Glomerular visceral epithelial cell (primary cell): ENCODE data around the gene SLC5A11.
"Not testable (repeated sequence)": the region's sequence is repeated elsewhere in the genome, so short reads cannot be mapped to it uniquely, and the experiment has no call there.

Experiments used
- DNase-seq: peaks from one replicate; pipeline ENCODE4 v3.0.0-alpha.2; 2016; ENCODE audit errors: extremely low spot score

The SLC5A11 gene

DNA sequence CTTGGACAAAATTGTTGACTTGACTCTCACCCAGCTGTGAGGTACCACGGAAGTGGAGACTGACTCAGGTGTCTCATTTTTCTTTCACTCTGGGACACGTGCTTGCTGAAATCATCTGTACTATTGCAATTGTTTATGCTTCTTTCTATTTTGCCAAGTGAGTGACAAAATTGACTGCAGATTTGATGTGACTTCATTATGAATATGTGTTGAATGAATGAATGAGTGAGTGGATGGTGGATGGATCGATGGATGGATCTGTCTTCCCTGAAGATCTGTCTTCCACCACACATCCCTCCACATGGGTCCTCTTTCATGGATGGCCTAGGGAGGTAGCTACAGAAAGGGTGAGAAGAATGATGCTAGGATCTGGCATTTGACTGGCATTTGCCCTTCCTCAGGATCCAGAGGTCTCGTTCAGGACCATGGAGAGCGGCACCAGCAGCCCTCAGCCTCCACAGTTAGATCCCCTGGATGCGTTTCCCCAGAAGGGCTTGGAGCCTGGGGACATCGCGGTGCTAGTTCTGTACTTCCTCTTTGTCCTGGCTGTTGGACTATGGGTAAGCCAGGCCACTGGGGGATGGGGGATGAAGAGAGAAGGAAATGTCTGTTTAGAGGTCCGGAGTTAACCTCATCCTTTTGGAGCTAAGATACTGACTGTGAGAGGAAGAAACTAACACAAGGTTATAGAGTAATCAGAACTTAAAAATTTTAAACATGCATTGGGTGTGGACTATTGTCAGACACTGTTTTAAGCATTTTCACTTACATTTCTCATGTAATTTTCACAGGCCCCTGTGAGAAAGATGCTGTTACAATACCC is 12.7 kb downstream of the SLC5A11 start:
- peak; percentile 57 for DNase-seq

DNA sequence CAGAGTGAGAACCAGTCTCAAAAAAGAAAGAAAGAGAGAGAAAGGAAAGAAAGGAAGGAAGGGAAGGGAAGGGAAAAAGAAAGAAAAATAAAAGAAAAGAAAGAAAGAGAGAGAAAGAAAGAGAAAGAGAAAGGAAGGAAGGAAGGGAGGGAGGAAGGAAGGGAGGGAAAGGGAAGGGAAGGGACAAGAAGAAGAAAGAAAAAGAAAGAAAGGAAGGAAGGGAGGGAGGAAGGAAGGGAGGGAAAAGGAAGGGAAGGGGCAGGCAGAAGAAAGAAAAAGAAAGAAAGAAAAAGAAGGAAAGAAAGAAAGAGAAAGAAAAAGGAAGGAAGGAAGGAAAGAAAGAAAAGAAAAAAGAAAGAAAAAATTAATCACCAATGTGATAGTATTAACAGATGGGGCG is 15.7 kb downstream of the SLC5A11 start:
- no peak for DNase-seq

DNA sequence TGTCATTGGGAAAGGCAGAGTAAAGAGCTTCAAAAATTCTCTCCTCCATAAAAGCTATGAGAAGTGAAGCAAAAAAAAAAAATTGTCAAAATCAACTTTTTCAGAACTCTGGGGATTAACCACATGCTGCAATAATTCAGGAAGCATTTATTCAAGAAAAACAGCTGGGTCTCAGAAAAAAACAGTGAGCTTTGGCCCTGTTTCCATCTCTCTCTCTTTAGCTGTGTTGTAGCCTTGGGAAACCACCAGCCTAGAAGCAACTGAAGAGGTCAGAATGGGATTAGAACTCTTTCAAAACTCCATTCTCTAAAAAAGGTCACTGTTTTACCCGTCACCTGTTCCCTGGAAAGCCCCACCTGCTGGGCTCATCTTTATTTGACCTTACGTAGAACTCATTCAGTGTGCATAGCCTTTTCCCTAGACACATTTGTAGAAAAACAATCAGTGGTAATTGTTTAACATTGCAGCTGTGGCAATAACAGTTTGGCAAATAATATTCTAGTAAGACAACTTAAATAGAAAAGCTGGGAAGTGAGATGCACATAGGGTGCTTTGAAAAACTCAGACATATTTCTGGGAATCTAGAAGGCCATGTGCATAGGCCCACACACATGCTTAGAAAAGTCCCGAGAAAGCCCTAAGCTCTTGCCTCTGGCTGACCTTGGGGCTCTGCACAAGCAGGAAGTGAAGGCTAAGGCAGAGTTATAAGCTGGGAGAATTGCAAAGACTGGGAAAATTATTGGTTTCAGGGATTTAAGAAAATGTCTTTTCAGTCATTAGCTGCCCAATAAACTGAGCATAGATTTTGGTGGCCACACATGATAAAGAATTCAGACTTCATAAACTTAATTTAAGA is 18.0 kb downstream of the SLC5A11 start:
- no peak for DNase-seq

DNA sequence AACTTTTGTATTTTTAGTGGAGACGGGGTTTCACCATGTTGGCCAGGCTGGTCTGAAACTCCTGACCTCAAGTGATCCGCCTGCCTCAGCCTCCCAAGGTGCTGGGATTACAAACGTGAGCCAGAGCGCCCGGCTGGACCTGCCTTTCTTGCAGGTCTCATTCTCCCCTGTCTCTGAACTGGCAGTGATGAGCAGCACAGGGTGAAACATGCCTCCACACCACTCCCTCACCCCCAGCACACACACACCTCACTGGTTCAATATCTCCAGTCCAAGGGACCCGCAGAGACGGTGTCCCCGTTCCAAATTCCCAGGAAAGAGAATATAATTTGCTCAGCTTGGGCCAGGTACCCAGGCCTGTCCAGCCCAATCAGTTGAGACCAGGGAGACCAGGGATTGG is 23.3 kb downstream of the SLC5A11 start:
- no peak for DNase-seq

DNA sequence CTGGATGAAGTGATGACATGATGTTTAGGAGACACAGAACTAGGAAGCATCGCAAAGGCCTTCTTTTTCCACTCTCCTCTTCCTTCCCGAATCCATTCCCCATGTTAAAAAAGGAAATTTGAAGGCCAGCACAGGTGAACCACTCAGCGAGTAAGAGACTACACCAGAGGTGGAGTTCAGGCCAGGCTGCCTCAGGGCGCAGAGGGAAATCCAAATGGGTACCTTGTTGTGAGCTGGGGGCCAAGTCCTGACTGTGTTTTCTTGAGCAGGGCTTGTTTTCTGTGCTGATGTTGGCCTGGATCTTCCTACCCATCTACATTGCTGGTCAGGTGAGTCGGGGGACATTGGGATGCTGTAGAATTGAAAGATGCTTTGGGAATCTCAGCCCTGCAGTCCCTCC is 26.1 kb downstream of the SLC5A11 start:
- no peak for DNase-seq

DNA sequence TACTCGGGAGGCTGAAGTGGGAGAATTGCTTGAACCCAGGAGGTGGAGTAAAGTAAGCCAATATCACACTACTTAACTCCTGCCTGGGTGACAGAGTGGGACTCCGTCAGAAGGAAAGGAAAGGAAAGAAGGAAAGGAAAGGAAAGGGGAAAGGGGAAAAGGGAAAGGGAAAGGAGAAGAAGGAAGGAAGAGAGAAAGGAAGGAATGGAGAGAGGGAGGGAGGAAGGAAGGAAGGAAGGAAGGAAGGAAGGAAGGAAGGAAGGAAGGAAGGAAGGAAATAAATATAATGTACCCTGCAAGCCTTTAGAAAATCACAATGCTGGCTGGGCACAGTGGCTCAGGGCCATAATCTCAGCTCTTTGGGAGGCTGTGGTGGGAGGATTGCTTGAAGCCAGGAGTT is 27.3 kb downstream of the SLC5A11 start:
- no peak for DNase-seq

DNA sequence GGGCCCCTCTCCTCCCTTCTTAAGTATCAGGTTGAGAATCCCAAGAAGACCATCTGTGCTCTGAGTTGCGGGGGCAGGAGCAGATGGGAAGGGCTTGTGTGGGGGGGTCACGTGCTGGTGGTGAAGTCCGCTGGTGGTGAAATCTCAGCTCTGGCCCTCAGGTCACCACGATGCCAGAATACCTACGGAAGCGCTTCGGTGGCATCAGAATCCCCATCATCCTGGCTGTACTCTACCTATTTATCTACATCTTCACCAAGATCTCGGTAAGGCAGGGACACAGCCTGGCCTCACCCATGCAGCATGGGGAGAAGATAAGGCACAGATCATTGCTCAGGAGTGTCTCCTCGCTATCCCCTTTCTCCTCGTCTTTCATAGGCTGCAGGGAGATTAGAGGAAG is 29.7 kb downstream of the SLC5A11 start:
- no peak for DNase-seq

DNA sequence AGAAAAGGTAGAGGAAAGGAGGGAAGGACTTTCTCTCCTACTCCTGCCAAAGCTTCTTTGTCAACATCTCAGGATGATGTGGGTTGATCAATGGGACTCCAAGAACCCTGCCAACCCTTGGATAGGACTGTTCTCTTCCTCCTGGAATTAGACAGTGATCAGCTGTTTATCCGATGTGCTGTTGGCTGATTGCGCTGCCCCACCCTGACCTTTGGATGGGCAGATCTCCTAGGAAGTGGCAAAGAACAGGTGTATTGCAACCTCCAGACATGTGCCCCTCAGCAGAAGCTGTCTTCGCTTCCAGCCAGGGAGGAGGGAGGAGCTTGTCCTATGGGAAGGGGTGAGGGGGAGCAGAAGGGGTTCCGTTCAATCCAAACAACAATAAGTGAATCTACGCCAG is 30.5 kb downstream of the SLC5A11 start:
- no peak for DNase-seq

DNA sequence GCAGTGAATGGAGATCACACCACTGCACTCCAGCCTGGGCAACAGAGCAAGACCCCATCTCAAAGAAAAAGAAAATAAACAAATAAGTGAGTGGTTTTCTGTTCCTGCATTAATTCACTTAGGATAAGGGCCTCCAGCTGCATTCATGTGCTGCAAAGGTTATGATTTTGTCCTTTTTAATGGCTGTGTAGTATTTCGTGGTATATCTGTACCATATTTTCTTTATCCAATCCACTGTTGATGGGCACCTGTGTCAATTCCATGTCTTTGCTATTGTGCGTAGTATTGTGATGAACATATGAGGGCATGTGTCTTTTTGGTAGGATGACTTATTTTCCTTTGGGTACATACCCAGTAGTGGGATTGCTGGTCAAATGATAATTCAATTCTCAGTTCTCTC is 33.9 kb downstream of the SLC5A11 start:
- DNase-seq, result no peak

DNA sequence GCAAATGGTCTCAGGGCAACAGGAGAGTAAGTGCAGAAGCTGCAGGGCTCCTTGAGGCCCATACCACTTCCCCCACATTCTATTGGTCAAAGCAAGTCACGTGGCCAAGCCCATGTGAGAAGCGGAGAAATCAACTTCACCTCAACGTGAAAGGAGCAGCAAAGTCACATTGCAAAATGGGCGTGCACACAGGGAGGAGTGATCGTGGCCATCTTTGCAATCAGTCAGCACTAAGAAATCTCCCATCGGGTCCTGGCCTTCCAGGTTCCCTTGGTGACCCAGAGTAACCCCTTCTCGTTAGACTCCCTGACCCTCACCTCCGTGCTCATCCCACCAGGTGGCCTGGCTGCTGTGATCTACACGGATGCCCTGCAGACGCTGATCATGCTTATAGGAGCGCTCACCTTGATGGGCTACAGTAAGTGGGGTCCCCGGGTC is 38.0 kb downstream of the SLC5A11 start:
- DNase-seq, result no peak

DNA sequence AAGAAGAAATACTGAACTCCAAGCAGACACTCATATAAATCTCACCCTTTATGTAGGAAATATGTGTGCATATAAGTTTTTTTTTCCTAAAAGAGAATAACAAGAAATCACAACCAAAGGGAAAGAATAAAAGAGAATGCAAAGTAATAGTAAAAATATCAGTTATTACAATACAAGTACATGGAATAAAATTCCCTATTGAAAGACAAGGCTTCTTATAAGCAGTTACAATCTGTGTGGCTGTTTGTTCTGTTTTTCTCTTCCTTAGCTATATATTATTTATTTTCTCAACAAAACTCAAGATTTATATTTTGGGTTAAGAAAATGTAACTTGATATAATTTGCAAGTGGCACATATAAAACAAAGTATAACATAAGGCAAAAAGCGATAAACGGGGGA is 41.7 kb downstream of the SLC5A11 start:
- DNase-seq, result no peak

DNA sequence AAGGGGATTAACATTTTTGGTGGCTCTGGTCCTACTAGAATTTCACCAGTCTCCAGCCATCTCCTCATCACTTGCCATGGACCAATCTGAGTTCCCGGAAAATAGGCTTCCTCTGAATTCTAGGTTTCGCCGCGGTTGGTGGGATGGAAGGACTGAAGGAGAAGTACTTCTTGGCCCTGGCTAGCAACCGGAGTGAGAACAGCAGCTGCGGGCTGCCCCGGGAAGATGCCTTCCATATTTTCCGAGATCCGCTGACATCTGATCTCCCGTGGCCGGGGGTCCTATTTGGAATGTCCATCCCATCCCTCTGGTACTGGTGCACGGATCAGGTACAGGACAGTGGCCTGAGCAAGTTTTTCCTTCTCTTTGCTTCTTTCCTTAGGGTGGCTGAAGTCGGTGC is 45.0 kb downstream of the SLC5A11 start:
- no peak for DNase-seq

DNA sequence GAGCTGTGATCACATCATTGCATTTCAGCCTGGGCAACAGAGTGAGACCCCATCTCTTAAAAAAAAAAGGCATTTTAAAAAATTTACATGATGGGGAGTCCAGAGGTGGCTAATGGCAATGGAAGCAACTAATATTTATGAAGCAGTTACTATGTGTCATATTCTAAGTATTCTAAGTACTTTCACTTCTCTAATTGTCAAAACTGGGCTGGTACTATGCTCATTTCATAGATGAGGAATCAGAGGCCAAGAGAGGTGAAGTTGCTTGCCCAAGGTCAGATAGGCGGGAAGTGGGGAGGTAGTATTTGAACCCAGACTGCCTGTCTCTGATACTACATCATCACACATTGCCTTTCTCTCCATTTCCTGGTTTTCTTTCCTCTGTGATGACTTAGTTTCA is 50.7 kb downstream of the SLC5A11 start:
- DNase-seq, result no peak

DNA sequence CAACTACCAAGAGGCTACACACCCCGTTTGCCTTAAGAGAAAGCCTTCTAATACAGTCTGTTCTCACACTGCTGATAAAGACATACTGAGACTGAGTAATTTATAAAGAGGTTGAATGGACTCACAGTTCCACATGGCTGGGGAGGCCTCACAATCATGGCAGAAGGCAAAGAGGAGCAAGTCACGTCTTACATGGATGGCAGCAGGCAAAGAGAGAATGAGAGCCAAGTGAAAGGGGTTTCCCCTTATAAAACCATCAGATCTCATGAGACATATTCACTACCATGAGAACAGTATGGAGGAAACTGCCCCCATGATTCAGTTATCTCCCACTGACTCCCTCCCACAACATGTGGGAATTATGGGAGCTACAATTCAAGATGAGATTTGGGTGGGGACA is 51.8 kb downstream of the SLC5A11 start:
- DNase-seq, result not testable (repeated sequence)

DNA sequence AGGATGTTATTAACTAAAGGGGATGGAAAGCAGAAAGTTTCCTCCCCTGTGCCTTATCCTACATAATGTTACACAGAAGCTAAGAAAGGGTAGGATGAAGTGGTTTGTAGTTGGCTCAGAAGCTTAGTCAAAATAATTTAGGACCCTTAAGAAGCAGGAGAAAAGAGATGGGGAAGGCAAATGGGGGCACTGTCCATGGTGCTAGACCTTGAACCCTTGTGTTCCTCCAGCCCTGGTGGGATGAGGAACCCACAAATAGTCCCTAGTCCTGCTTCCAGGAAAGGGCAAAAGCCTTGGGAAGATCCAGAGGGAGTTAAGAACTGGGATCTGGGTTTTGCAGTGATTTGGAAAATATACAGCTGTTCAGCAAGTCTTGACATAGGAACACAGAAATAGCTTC is 54.5 kb downstream of the SLC5A11 start:
- DNase-seq, result no peak

DNA sequence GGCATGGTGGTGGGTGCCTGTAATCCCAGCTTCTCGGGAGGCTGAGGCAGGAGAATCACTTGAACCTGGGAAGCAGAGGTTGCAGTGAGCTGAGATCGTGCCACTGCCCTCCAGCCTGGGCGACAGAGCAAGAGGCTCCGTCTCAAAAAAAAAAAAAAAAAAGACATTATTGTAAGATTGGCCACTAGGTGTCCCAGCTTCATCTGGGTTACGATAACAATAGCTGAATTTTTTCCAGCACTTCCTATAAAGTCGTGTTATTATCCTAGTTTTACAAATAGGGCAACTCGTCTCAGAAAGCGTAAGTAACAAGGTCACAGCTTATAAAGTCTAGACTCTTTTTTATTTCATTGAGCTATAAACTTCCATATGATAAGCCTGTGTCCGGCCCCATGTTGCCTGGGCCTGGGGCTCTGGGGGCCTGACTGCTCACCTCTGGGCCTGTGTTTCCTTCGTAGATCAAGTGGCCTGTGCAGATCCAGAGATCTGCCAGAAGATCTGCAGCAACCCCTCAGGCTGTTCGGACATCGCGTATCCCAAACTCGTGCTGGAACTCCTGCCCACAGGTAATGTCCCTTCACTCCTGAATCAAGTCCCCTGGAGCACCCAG is 60.5 kb downstream of the SLC5A11 start:
- no peak for DNase-seq

DNA sequence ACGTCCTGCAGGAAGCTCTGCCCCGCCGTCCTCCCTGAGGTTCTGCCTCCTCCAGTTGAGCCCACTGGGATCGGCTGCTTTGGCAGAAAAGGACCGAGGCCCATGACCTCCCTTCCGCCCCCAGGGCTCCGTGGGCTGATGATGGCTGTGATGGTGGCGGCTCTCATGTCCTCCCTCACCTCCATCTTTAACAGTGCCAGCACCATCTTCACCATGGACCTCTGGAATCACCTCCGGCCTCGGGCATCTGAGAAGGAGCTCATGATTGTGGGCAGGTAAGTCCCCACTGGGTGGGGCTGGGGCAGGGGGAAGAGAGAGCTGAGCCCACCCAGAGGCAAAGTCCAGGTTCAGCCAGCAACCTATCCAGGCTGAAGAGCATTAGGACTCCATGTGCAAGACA is 61.1 kb downstream of the SLC5A11 start:
- DNase-seq, result no peak

DNA sequence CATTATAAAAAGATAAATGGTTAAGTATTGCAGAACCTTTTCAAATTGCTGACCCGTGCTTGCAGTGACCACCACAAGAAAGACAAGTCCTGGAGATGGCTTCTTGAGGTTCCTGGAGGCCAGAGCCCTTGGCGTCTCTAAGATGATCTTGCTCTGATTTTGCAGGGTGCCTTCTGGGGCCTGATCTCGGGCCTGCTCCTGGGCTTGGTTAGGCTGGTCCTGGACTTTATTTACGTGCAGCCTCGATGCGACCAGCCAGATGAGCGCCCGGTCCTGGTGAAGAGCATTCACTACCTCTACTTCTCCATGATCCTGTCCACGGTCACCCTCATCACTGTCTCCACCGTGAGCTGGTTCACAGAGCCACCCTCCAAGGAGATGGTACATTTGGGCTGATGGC is 63.0 kb downstream of the SLC5A11 start:
- DNase-seq, result no peak

DNA sequence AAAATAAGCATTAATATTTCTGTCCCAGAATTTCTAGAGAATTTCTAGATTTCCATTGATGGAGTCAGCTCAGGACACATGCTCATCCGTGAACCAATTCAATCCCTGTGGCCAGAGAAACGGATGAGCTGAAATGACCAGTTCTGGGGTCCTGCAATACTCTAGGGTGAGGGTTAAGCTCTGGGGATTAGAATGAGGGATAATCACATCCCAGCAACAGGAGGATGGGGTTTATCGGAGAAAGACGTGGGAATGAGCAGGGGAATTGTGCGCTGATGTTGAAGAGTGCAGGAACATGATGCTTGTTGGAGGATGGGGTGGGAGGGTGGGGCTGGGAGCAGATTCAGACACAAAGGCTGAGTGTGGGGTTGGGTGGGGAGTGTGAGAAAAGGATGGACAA is 64.1 kb downstream of the SLC5A11 start:
- no peak for DNase-seq

DNA sequence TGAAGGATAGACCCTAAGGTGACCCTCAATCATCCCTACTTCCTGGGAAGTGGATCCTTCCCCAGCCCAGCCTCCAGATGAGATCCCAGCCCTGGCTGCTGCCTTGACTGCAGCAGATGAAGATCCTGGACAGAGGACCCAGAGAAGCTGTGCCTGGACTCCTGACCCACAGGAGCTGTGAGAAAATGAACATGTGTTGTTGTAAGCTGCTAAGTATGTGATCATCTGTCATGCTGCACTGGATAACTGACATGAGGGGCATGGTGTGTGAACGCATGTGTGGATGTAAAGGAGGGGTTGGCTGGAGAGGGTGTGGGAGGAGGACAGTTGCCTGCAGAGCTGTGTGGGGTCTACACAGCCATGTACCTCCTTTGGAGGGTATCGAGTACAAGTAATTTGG is 69.3 kb downstream of the SLC5A11 start:
- DNase-seq, result no peak

DNA sequence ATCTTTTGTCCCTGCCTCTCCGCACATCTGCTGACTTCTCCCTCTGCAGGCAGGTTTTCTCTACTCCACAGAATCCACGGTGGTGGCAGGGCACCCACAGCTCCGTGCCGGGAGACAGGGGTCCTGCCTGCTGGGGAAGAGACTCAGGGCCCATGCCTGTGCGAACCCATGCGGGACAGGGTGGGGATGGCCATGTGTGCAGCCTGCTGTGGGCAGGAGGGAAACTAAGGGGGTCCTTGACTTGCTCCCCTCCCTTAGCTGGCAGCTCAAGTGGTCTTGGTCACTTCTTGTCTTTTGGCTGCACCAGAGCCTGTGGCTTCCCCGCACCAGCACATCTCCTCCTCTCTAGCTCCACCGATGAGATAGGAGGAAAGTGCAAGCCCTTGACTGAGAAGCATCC is 69.8 kb downstream of the SLC5A11 start:
- DNase-seq, result no peak

DNA sequence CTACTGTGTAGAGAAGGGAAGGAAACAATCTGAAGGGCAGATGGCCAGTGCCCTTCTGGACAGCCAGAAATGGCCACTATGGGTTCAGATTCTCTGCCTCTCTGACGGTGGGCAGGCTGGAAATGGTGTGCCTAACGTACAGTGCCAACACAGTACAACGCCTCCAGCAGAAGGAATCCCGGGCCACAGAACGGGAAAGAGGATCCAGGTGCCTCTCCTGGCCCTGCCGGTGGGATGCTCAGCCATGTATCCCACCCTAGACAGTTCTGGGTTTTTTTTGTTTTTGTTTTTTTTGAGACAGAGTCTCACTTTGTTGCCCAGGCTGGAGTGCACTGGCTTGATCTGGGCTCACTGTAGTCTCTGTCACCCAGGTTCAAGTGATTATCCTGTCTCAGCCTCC is 71.5 kb downstream of the SLC5A11 start:
- no peak for DNase-seq

DNA sequence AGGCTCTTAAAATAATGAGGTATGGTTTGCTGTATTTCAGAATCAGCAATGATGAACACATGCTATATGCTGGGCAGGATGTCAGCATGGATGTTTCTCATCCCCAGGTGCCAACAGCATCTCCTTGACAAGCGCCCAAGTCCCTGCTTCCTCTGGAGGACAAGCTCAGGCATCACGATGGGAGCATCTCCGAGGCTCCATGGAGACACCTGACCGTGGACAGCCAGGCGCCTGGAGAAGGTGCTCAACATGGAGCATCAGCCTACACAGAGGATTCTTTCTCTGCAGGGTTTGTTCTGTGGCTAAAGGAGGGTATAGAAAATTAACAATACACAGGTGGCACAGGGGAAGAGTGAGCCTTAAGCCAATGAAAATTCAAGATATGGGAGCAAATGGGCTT is 72.1 kb downstream of the SLC5A11 start:
- DNase-seq, result no peak
